ENCODE measurements around the gene DBN1. TPM values are rescaled to one million over a fixed set of nuclear protein-coding genes. Genes with fewer than 3 reads are reported as not detected.

DBN1 gene
- polyA plus RNA-seq, 1 donor (not counting 4 experiments of a cell fraction or from before 2014, with no cell fraction given) = 59.4 TPM

GRCh38 chr5:177509381-177509951, 36.0 kb upstream of the DBN1 start, which contains the start of gene DOK3:
TSS of gene DOK3 (minus strand) at chr5:177509826. CDS start at chr5:177509540, 286 bp downstream.
- H3K27ac ChIP-seq (ENCODE audit: control insufficient read depth, insufficient read depth, low read length) = no peak within 1 kb of the TSS
- peaks cover 3% of the 10 kb centered on the region for H3K79me2 ChIP-seq (ENCODE audit: control insufficient read depth, insufficient read depth, low read length)
- H3K36me3 ChIP-seq (ENCODE audit: control insufficient read depth in 2 of 2, extremely low read depth in 1 of 2, insufficient read depth in 2 of 2, low read length in 2 of 2) = peaks cover 23 to 31% of the 10 kb centered on the region in 2 experiments
- H4K20me1 ChIP-seq (ENCODE audit: control insufficient read depth, extremely low read depth, insufficient read depth, low read length) = no peaks in the 10 kb centered on the region
- no peaks in the 10 kb centered on the region for H3K9me3 ChIP-seq (ENCODE audit: control insufficient read depth, low read depth, low read length)
- no peaks in the 10 kb centered on the region for H3K4me1 ChIP-seq (ENCODE audit: control insufficient read depth, extremely low read depth, insufficient read depth, low read length)
- TF ChIP-seq CTCF (optimal IDR thresholded peaks at IDR 0.05 in 1 of 3, IDR thresholded peaks at IDR 0.05 in 1 of 3, conservative IDR thresholded peaks at IDR 0.05 in 1 of 3; ENCODE audit: extremely low read depth in 1 of 3, insufficient read depth in 2 of 3, low read length in 3 of 3) = no peak
- TF ChIP-seq EZH2 (IDR thresholded peaks at IDR 0.05; ENCODE audit: low read length) = no peak
- H2AFZ ChIP-seq (ENCODE audit: control insufficient read depth, low read length) = no peak within 1 kb of the TSS
- no peak within 1 kb of the TSS for H3K4me2 ChIP-seq (ENCODE audit: control insufficient read depth, extremely low read depth, insufficient read depth, low read depth, low read length)
- dilution Hi-C loops (cut with MboI; ENCODE audit: extremely low pct_ligation_motif_present, low sequenced_read_pairs) = no loop called here
- FAIRE-seq (no peak), DNase-seq (ENCODE audit: low read depth, low spot score) (no peak)
- H3K4me3 ChIP-seq (ENCODE audit: control insufficient read depth in 2 of 3, extremely low read depth in 1 of 3, insufficient read depth in 2 of 3, low read depth in 1 of 3, low read length in 3 of 3) = no peak within 1 kb of the TSS
- H3K27me3 ChIP-seq (ENCODE audit: control insufficient read depth, extremely low read depth, insufficient read depth, low read length) = no peaks in the 10 kb centered on the region
- H3K9me1 ChIP-seq (ENCODE audit: control insufficient read depth, extremely low read depth, insufficient read depth, low read length) = no peaks in the 10 kb centered on the region
- H3K9ac ChIP-seq (ENCODE audit: control insufficient read depth, extremely low read depth, insufficient read depth, low read length) = no peak within 1 kb of the TSS

GRCh38 chr5:177508837-177509236, 35.4 kb upstream of the DBN1 start:
- FAIRE-seq = no peak
- no peak overlapping the region for H3K9ac ChIP-seq (ENCODE audit: control insufficient read depth, extremely low read depth, insufficient read depth, low read length)

More at GRCh38 chr5:177508837-177509236, 35.4 kb upstream of the DBN1 start:
- no peak for DNase-seq (ENCODE audit: low read depth, low spot score)
- no peak overlapping the region for H3K4me2 ChIP-seq (ENCODE audit: control insufficient read depth, extremely low read depth, insufficient read depth, low read depth, low read length)
- no peaks in the 10 kb centered on the region for H3K79me2 ChIP-seq (ENCODE audit: control insufficient read depth, insufficient read depth, low read length)
- no peaks in the 10 kb centered on the region for H3K27me3 ChIP-seq (ENCODE audit: control insufficient read depth, extremely low read depth, insufficient read depth, low read length)
- H3K36me3 ChIP-seq (ENCODE audit: control insufficient read depth in 2 of 2, extremely low read depth in 1 of 2, insufficient read depth in 2 of 2, low read length in 2 of 2) = peaks cover 23 to 26% of the 10 kb centered on the region in 2 experiments
- H2AFZ ChIP-seq (ENCODE audit: control insufficient read depth, low read length) = no peak overlapping the region
- H3K9me3 ChIP-seq (ENCODE audit: control insufficient read depth, low read depth, low read length) = no peaks in the 10 kb centered on the region
- no peaks in the 10 kb centered on the region for H3K9me1 ChIP-seq (ENCODE audit: control insufficient read depth, extremely low read depth, insufficient read depth, low read length)
- dilution Hi-C loops (cut with MboI; ENCODE audit: extremely low pct_ligation_motif_present, low sequenced_read_pairs) = no loop called here
- H3K4me1 ChIP-seq (ENCODE audit: control insufficient read depth, extremely low read depth, insufficient read depth, low read length) = no peaks in the 10 kb centered on the region
- TF ChIP-seq CTCF (optimal IDR thresholded peaks at IDR 0.05 in 1 of 3, IDR thresholded peaks at IDR 0.05 in 1 of 3, conservative IDR thresholded peaks at IDR 0.05 in 1 of 3; ENCODE audit: extremely low read depth in 1 of 3, insufficient read depth in 2 of 3, low read length in 3 of 3) = no peak
- no peak for TF ChIP-seq EZH2 (IDR thresholded peaks at IDR 0.05; ENCODE audit: low read length)
- H4K20me1 ChIP-seq (ENCODE audit: control insufficient read depth, extremely low read depth, insufficient read depth, low read length) = no peaks in the 10 kb centered on the region
- no peak overlapping the region for H3K27ac ChIP-seq (ENCODE audit: control insufficient read depth, insufficient read depth, low read length)
- no peak overlapping the region for H3K4me3 ChIP-seq (ENCODE audit: control insufficient read depth in 2 of 3, extremely low read depth in 1 of 3, insufficient read depth in 2 of 3, low read depth in 1 of 3, low read length in 3 of 3)
